CD4-positive, alpha-beta T cell treated with Interleukin-15 for 4 hours (primary cell): ENCODE measurements around the gene ZNF264.
"Not testable (repeated sequence)": the region's sequence is repeated elsewhere in the genome, so short reads cannot be mapped to it uniquely, and the experiment has no call there.

ENCODE experiments used
- DNase-seq: peaks from one replicate; pipeline ENCODE4 v3.0.0-alpha.2; 2020; ENCODE audit warnings: low spot score

The ZNF264 gene

DNA sequence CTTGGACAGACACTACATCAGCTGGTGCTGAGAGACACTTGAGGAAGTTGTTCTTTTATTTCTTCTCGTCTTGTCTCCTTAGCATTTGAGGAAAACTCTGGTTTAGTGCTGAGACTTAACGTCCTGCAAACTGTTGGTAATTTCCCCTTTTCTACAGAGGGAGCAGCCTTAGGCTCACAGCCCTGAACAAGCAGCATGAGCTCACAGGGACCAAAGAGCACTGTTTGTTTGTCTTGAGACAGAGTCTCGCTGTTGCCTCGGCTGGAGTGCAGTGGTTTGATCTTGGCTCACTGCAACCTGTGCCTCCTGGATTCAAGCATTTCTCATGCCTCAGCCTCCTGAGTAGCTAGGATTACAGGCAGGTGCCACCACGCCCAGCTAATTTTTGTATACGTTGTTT, 54.7 kb downstream of the ZNF264 start:
- no peak for DNase-seq

GRCh38 chr19:57248646-57249045, 57.3 kb downstream of the ZNF264 start:
- no peak for DNase-seq

GRCh38 chr19:57249329-57249728, 58.0 kb downstream of the ZNF264 start:
- no peak for DNase-seq

GRCh38 chr19:57253767-57254166, 62.5 kb downstream of the ZNF264 start:
- DNase-seq: not testable (repeated sequence)

GRCh38 chr19:57262044-57262443, 70.7 kb downstream of the ZNF264 start:
- no peak for DNase-seq

DNA sequence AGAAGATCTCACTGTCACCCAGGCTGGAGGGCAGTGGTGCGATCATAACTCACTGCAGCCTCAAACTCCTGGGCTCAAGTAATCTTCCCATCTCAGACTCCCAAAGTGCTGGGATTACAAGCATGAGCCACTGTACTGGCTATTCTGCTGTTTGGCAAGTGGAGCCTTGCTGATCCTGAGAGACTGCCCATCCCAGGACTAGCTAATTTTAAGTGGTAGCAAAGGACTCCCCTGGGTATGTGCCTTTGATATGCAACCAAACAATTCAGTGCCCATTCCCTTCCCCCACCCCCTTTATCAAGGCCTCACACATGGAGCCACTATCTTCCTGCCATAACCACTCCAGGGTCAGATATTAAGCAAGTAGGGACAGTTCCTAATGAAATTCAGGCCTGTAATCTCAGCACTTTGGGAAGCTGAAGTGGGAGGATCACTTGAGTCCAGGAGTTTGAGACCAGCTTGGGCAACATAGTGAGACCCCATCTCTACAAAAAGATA, 72.0 kb downstream of the ZNF264 start:
- DNase-seq: no peak

DNA sequence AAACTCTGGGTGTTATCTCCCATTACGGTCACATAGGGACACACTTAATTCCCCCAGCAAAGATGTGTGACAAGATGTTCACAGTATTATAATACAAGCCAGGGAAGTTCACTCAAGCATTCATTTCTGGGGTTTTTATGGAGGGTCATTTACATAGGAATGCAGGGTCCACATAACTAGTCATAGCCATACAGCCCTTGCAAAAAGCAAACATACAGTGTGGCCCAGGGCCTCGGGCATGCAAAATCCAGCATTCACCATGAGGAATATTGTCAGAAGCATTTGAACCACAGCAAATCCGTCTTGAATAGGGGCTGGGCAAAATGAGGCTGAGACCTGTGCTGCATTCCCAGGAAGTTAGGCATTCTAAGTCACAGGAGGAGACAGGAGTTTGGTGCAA, 76.0 kb downstream of the ZNF264 start:
- DNase-seq: no peak

- DNase-seq: no peak
These were observed 78.4 kb downstream of the ZNF264 start for GRCh38 chr19:57269515-57270250.

DNA sequence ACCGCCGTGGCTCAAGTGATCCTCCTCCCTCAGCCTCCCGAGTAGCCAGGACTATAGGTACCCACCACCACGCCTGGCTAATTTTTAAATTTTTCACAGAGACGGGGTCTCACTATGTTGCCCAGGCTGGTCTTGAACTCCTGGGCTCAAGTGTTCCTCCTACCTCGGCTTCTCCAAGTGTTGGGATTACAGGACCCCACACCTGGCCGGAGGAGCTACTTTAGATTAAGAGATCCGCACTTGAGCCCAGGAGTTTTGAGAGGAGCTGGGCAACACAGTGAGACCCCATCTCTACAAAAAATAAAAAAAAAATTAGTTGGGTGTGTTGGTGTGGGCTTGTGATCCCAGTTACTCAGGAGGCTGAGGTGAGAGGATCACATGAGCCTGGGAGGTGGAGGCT, 80.0 kb downstream of the ZNF264 start:
- no peak for DNase-seq
